Heart right ventricle (tissue), 16 donors: Measurements from ENCODE around the gene CYTH2. TPM values are rescaled to one million over a fixed set of nuclear protein-coding genes. Genes with fewer than 3 reads are reported as not detected.

ENCODE experiments used
- ATAC-seq, 8 donors: fragments of 200-7000 bp; cut with Tn5 transposase; one replicate each; pipeline ENCODE4 v1.9.1; 2020; ENCODE audit warnings: mild to moderate bottlenecking in 8 of 8, moderate library complexity in 8 of 8, moderate number of reproducible peaks in 1 of 8
- DNase-seq, 2 donors: peaks; one replicate each; pipeline ENCODE4 v3.0.0-alpha.2; 2020
- H3K27ac ChIP-seq, 10 donors: fragments of 200-600 bp; sonication (generic) in 2 of 10; one replicate each; pipeline versions ENCODE4 v1.5.0 to v1.8.0; 2020 to 2022; ENCODE audit warnings: mild to moderate bottlenecking in 3 of 10
- H3K27me3 ChIP-seq, 7 donors: fragments of 200-600 bp; one replicate each; pipeline ENCODE4 v1.8.0; 2021 to 2022; ENCODE audit warnings: mild to moderate bottlenecking in 2 of 7
- H3K36me3 ChIP-seq, 9 donors: fragments of 200-600 bp; sonication (generic) in 1 of 9; one replicate each; pipeline versions ENCODE4 v1.5.0 to v1.8.0; 2020 to 2022; ENCODE audit warnings: mild to moderate bottlenecking in 2 of 9
- H3K4me1 ChIP-seq, 9 donors: fragments of 200-600 bp; sonication (generic) in 1 of 9; one replicate each; pipeline versions ENCODE4 v1.5.0 to v1.8.0; 2020 to 2022; ENCODE audit warnings: mild to moderate bottlenecking in 4 of 9
- H3K4me3 ChIP-seq, 10 donors: fragments of 200-600 bp; sonication (generic) in 2 of 10; one replicate each; pipeline versions ENCODE4 v1.5.0 to v1.8.0; 2020 to 2022; ENCODE audit warnings: mild to moderate bottlenecking in 7 of 10, moderate library complexity in 2 of 10
- H3K9me3 ChIP-seq, 11 donors: fragments of 200-600 bp in 10 of 11; sonication (generic) in 2 of 11; one replicate each; pipeline versions ENCODE4 v1.5.0 to v1.8.0; 2013 to 2022; ENCODE audit warnings: mild to moderate bottlenecking in 2 of 11, control low read depth in 1 of 11, moderate library complexity in 1 of 11
- WGBS, 2 donors: extraction: QIAGEN DNeasy Blood & Tissue Kit; methylation state at CpG; one replicate each; pipeline ENCODE4 v1.1.7; 2013; ENCODE audit warnings: inconsistent platforms in 1 of 2; 5-methylcytosine and 5-hydroxymethylcytosine counted together
- intact Hi-C, 10 donors: fragments of 100-400 bp; cut with DNase I; formaldehyde crosslinking; loops; one replicate each; pipeline versions ENCODE4 v1.11.1 to v1.14.2; 2022
- polyA plus RNA-seq, 2 donors: library from polyadenylated mRNA; stranded (reverse); fragments of 200-250 nt; gene quantifications; one replicate each; pipeline ENCODE4 v1.2.3, GENCODE V29; 2013
- total RNA-seq, 10 donors: library from RNA; stranded (reverse); fragmentation: NEBNext Ultra II Directional in 3 of 10; extraction: Animal tissue kit (Norgen Biotek cat#: 25700) in 3 of 10; gene quantifications; one replicate each; pipeline versions ENCODE4 v1.2.1 to v1.2.4, GENCODE V29; 2021 to 2023
- TF ChIP-seq, protein P1 (sequence below), 9 donors: fragments of 200-600 bp; sonication (generic) in 2 of 9; IDR thresholded peaks; one replicate each; pipeline versions ENCODE4 v1.5.0 to v1.8.0; 2021 to 2022; ENCODE audit warnings: antibody characterized with exemption in 9 of 9, mild to moderate bottlenecking in 5 of 9, moderate library complexity in 1 of 9
- donor health status: Arrhythmogenic right ventricular cardiomyopathy.
- donor health status: ischemic (EF 13 %, LVEDD 7.1; RV severe dilation, severe dysfunction).
- donor health status: healthy with polysubstance abuse.
- donor health status: DM: no; HTN: yes; CAD: no.
- donor health status: DM: no; HTN: no; CAD: no.
- donor health status: ischemic (EF 25% LVEDD 6.9; RV normal size, moderate dysfunction).
- donor health status: ischemic (EF 25% LVEDD 5.7; RV mildly dilated, moderate dysfunction).
- donor health status: healthy.
- donor health status: DM: yes; HTN: yes; CAD: no.
- donor health status: Ischemic cardiomyopathy.
- donor health status: ischemic (EF 35%, LVEDD 5.7; RV mildly dilated, moderate dysfunction).
- donor health status: nonischemic (EF 11% LVEDD 7.7; RV severe dilation, severe dysfunction).
- donor health status: DM: yes; HTN: yes; CAD: no.
- donor health status: PGD.
- donor health status: ischemic (EF 29% LVEDD 5.4; RV normal size, mild dysfunction).
- donor health status: nonischemic (EF 23%, LVEDD 6.1; RV moderate dilation, normal function).

Gene CYTH2
- total and polyA plus RNA-seq, 12 donors = 25.8 to 41.9 (median 32.2) TPM

DNA sequence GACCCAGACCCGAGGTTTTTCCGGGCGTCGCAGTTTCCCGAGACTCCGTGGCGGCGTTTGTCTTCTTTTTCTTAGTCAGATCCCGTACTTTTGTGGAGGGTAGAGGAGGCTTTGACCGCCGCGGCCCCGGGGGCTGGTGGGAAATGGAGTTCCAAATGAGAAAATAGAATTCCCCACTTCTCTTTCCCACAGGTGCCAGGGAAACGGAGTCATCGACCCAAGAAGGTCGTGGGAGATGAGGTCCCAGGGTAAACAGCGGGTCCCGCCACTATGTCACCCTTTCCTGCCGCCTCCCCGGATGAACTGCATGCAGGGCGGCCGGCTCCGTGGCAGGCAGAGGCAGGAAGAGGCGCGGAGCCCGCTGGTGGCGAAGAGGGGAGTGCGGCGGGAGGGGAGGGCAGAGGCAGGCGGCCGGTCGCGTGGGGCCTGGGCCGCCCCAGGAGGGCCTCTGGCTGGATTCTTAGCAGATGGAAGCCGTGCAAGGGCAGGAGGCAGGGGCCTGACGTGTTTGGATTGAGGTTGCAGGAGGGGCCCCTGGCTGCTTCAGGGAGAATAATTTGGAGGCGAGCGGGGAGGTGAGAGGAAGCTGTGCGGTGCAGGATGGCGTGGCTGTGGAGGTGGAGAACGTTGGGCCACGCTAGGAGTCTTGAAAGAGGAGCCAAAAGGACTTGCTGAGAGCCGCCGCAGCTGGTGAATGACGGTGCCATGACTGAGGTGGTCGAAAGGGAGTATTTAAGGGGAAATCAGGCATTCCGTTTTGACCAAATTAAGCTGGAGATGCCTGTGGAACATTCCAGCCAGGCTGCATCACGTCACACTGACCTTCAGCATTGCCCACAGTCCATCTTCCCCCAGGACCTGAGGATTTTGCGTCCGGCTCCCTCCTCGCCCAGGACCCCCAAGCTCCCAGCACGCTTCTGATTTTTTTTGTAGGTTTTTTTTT lies 11.7 kb downstream of the CYTH2 start:
- Histone ChIP-seq H3K27ac (peak overlapping the region; percentile 68 to 98 (median 93)), H3K9me3 (no peaks in the 10 kb centered on the region), H3K4me1 (peaks cover 15 to 27% (median 20%) of the 10 kb centered on the region in 9 donors), H3K4me3 (peak overlapping the region; percentile 26 to 81 (median 60)), H3K27me3 (no peaks in the 10 kb centered on the region), H3K36me3 (peaks cover 0 to 39% (median 17%) of the 10 kb centered on the region in 9 donors)
- peak; percentile 61 to 80 (median 72) for ATAC-seq
- intact Hi-C loops = no loop called here
- WGBS, 2 donors = 11 to 14% methylated on average over 52 of the region's 52 CpGs
- TF ChIP-seq, protein P1, sequence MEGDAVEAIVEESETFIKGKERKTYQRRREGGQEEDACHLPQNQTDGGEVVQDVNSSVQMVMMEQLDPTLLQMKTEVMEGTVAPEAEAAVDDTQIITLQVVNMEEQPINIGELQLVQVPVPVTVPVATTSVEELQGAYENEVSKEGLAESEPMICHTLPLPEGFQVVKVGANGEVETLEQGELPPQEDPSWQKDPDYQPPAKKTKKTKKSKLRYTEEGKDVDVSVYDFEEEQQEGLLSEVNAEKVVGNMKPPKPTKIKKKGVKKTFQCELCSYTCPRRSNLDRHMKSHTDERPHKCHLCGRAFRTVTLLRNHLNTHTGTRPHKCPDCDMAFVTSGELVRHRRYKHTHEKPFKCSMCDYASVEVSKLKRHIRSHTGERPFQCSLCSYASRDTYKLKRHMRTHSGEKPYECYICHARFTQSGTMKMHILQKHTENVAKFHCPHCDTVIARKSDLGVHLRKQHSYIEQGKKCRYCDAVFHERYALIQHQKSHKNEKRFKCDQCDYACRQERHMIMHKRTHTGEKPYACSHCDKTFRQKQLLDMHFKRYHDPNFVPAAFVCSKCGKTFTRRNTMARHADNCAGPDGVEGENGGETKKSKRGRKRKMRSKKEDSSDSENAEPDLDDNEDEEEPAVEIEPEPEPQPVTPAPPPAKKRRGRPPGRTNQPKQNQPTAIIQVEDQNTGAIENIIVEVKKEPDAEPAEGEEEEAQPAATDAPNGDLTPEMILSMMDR (IDR thresholded peaks at IDR 0.05) = peak in 1 of 9 donors; percentile 12
- peak; percentile 53 to 64 for DNase-seq

DNA sequence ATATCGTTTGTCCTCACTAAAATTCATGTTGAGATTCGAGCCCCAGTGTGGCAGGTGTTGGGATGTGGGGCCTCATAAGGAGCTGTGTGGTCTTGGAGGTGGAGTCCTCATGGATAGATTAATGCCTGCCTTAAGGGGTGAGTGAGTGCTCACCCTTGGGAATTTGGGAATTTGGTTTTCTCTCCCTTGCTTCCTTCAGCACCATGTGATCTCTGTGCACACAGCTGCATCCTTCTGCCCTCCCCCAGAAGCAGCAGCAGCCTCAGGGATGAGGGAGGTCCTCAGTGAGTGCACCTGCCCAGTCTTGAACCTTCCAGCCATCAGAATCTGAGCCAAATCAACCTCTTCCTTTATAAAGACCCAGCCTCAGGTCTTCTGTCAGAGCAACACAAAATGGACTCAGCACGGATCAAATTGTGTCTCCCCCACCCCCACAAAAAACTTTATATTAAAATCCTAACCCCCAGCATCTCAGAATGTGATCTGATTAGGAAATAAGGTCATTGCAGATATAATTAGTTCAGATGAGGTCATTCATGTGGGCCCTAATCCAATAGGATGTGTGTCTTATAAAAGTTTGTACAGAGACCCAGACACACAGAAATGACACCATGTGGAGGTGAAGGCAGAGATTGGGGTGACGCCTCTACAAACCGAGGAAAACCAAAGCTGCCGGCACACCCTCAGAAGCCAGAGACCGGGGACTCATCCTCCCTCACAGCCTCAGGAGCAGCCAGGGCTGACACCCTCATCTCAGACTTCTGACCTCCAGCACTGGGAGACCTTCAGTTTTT lies 12.9 kb downstream of the CYTH2 start:
- peaks cover 0 to 27% (median 6%) of the 10 kb centered on the region in 9 donors for H3K36me3 ChIP-seq
- peaks cover 15 to 27% (median 20%) of the 10 kb centered on the region in 9 donors for H3K4me1 ChIP-seq
- H3K27me3 ChIP-seq = no peaks in the 10 kb centered on the region
- H3K4me3 ChIP-seq = no peak overlapping the region
- no peak for DNase-seq
- peak overlapping the region in 6 of 10 donors; percentile 9 to 98 (median 60) for H3K27ac ChIP-seq
- 45 to 53% methylated on average over 7 of the region's 7 CpGs for WGBS, 2 donors
- H3K9me3 ChIP-seq = no peaks in the 10 kb centered on the region
- TF ChIP-seq, protein P1 (IDR thresholded peaks at IDR 0.05) = no peak
- intact Hi-C loops = no loop called here
- peak in 1 of 8 donors; percentile 9 for ATAC-seq

DNA sequence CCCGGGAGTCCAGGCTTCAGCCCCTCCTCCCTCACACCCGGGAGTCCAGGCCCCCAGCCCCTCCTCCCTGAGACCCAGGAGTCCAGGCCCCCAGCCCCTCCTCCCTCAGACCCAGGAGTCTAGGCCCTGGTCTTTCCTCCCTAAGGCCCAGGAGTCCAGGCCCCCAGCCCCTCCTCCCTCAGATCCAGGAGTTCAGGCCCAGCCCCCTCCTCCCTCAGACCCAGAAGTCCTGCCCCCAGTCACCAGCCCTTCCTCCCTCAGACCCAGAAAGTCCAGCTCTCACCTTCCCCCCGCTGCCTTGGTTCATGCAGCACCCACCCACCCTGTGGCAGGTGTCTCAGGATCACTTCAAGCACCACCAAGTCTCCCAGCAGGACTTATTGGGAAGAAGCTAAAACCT lies 14.1 kb downstream of the CYTH2 start:
- no peak overlapping the region for H3K27ac ChIP-seq
- peaks cover 0 to 14% (median 0%) of the 10 kb centered on the region in 9 donors for H3K36me3 ChIP-seq
- DNase-seq (no peak), ATAC-seq (no peak)
- H3K4me1 ChIP-seq = peaks cover 15 to 38% (median 25%) of the 10 kb centered on the region in 9 donors
- H3K4me3 ChIP-seq = no peak overlapping the region
- H3K27me3 ChIP-seq = no peaks in the 10 kb centered on the region
- H3K9me3 ChIP-seq = no peaks in the 10 kb centered on the region
- TF ChIP-seq, protein P1 (IDR thresholded peaks at IDR 0.05) = no peak
- 41 to 42% methylated on average over 3 of the region's 3 CpGs for WGBS, 2 donors
- intact Hi-C loops = no loop called here

DNA sequence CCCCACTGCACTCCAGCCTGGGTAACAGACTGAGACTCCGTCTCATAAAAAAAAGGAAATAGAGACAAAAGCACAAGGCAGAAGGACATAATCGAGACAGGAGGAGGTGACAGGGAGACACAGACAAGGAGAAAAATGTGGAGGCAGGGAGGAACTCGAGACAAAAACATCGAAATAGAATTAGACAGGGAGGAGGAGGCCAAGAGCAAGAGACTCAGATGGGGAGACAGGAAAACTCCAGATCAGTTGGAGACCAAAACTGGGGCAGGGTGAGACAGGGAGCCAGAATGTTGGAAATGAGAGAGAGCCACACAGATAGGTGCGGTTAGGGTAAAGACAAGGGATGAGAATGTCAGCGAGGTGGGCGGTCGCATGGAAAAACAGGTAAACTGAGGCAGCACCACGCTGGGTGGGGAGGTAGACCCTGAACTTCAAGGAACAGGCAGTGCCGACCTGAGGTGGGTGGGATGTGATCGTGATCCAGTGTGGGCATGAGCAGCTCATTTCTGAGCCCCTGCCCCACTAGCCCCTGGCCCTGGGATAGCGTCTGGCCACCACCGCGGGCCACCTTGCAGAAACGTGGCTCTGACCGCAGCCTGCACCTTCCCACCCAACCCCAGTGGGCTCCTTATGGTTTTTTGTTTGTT lies 15.2 kb downstream of the CYTH2 start:
- H3K36me3 ChIP-seq = peaks cover 0 to 5% (median 0%) of the 10 kb centered on the region in 9 donors
- H3K9me3 ChIP-seq = no peaks in the 10 kb centered on the region
- no peaks in the 10 kb centered on the region for H3K27me3 ChIP-seq
- no peak overlapping the region for H3K4me3 ChIP-seq
- TF ChIP-seq, protein P1 (IDR thresholded peaks at IDR 0.05) = no peak
- peaks cover 15 to 42% (median 25%) of the 10 kb centered on the region in 9 donors for H3K4me1 ChIP-seq
- intact Hi-C loops = no loop called here
- WGBS, 2 donors = 83 to 85% methylated on average over 16 of the region's 16 CpGs
- DNase-seq = no peak
- no peak overlapping the region for H3K27ac ChIP-seq
- ATAC-seq = no peak
